NCI-H2196 (cell line): ENCODE measurements around the gene PPP2CA.
A peak's percentile ranks its signal among the peaks of the same experiment; 100 is the strongest.
"Not testable (repeated sequence)": the region's sequence is repeated elsewhere in the genome, so short reads cannot be mapped to it uniquely, and the experiment has no call there.

ENCODE experiments used
- DNase-seq: peaks from one replicate; lab custom pipeline; 2025; ENCODE audit not compliant: unreplicated experiment; lab: John Stamatoyannopoulos, UW

PPP2CA gene

DNA sequence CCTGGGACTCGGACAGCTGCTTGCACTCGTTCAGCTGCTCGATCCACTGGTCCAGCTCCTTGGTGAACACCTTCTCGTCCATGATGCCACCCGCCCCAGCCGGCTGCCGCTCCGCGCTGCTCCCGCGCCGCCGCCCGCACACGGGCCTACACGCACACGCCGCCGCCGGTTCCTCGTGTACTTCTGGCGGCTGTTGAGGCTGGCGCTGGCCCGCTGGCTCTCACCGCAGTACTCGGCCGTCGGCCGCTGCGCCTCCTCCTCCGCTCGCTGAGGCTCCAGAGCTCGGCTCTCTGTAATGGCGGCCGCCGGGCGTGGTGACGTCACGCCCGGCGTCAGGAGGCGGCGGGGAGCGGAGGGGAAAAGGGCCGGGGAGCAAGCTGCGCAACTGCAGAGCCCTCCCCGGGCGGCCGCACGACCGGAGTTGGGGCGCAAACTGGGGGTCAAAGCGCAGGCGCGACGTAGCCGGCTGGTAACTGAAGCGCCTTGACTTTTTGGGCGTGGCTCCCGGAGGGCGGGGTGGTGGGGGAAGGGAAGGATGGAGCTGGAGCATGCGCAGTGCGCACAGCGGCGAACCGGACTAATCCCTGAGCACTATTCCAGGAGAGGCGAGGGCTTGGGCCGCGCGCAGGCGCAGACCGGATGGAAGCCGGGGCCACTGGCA lies at the start of gene PPP2CA:
Gene PPP2CA, minus strand, starts transcription at position 294 of the 661 bp plus-strand sequence. Its CDS starts 212 bp downstream, at position 82.
- peak; percentile 97 for DNase-seq

DNA sequence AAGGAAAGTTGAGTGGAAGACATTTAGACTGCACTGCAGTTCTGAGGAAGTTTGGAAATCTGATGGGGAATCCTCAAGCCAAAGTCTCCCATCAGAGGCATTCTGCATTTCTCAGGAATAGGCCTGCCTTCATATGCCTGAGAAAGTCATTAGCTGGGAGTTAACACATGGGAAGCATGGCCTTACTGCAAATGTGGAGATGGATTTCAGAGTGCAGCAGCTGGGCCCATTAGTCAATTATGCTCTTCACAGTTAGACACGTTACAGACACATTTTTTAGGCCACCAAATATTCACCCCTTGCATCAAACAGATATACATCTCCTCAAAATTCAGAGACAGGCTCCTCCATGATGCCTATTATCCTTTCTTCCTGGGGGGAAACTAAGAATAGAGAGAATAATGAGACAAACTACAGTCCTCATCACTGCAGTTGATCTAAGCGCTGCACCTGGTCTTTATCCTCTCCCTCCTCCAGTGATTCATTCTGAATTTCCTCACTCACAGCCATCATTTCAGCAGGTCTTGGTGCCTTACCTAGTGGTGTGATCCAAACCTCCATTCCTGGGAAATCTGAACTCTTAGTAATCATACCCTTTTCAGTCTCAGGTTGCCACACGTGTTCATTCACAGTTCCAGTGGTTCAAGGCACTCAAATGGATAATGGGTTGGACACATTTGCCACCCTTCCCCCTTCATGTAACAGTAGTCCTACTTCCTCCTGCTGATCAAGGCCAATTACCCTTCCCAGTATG lies 47.9 kb upstream of the PPP2CA start:
- no peak for DNase-seq

DNA sequence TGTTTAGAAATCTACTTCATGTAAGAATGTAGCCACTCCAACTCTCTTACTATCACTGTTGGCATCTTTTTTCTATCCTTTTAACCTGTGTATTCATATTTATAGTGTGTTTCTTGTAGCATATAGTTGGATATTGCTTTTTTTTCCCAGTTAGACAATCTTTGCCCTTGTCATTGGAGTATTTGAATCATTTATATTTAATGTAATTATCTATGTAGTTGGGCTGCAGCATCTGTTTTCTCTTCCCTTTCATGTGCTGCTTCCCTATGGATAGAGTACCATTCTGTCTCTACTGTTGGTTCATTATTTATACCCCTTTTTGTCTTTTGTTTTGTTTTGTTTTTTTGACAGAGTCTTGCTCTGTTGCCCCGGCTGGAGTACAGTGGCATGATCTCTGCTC lies 45.2 kb upstream of the PPP2CA start:
- DNase-seq: no peak

DNA sequence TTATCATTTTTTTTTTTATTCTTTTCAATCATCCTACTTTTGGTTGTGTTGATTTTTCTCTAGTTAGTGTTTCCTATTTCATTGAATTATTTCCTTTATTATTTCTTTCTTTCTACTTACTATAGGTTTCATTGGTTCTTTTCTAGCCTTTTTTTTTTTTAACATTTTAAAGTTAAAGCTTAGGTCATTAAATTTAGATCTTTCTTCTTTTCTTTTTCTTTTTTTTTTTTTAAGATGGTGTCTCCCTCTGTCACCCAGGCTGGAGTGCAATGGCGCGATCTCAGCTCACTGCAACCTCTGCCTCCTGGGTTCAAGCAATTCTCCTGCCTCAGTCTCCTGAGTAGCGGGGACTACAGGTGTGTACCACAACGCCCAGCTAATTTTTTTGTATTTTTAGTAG lies 43.0 kb upstream of the PPP2CA start:
- DNase-seq: no peak

DNA sequence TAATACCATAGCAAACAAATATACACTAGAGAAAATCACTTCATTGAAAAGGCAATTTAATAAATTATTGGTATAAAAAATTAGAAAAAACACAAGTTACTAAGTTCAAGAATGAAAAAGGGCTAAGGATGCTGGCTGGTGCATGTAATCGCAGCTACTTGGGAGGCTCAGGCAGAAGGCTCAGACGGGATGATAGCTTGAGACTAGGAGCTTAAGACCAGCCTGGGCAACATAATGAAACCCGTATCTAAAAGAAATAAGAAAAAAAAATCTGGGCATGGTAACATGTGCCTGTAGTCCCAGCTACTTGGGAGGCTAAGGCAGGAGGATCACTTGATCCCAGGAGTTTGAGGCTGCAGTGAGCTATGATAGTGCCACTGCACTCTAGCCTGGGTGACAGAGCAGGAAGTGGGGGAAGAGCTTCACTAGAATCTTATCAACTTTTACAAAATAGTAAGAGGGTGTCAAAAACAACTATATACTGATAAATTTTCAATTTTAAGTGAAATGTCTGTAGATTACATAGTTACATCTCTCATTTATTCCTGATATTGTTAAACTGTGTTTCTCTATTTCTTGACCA lies 42.2 kb upstream of the PPP2CA start:
- no peak for DNase-seq

DNA sequence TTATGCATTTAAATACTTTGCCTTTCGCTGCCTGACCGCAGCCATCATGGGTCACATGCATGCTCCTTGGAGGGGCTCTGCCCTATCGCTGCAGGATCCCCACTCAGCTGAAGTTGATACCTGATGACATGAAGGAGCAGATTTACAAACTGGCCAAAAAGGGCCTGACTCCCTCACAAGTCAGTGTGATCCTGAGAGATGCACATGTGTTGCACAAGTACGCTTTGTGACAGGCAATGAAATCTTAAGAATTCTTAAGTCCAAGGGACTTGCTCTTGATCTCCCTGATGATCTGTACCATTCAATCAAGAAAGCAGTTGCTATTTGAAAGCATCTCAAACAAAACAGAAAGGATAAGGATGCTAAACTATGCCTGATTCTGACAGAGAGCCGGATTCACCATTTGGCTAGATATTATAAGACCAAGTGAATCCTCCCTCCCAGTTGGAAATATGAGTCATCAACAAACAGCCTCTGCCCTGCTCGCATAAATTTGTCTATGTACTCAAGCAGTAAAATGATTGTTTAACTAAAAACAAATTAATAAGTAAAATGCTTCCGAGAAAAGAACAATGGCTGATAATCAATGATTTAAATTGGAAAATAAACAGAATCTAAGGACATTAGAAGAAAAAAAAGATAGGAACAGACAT lies 41.6 kb upstream of the PPP2CA start:
- no peak for DNase-seq

DNA sequence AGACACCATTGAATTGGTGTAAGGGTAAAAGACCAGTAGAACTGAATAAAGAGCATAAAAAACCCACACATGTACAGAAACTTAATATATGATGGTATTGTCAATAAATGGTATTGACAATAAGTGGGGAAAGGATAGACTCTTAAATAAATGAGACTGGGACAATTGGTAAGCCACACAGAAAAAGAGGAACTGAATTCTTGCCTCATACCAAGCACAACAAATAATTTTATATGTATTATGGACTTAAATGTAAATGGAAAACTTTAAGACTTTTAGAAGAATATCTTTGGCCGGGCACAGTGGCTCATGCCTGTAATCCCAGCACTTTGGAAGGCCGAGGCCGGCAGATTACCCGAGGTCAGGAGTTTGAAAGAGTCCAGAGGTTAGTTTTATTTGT lies 37.9 kb upstream of the PPP2CA start:
- no peak for DNase-seq

DNA sequence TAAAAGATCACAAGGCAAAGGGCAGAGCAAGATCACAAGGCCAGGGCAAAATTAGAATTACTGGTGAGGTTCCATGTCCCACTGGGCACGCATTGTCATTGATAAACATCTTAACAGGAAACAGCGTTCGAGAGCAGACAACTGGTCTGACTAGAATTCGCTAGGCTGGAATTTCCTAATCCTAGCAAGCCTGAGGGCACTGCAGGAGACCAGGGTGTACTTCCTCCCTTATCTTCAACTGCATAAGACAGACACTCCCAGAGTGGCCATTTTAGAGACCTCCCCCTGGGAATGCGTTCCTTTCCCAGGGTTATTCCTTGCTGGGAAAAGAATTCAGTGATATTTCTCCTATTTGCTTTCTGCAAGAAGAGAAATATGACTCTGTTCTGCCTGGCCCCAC lies 36.8 kb upstream of the PPP2CA start:
- DNase-seq: not testable (repeated sequence)

DNA sequence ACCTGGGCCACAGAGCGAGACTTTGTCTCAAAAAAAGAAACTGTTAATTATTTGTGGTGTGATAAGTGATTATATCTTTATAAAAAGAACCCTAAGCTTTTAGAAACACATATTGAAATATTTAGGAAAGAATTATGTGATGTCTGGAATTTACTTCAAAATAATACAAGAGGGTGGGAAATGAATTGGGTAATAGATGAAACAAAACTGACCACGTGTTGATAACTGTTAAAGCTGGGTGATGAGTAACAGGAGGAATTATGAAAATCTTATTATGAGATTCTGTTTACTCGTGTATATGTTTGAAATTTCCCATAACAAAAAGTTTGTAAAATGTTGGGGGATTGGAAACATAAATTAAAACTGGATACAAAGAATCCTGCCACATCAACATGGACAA lies 33.0 kb upstream of the PPP2CA start:
- no peak for DNase-seq

DNA sequence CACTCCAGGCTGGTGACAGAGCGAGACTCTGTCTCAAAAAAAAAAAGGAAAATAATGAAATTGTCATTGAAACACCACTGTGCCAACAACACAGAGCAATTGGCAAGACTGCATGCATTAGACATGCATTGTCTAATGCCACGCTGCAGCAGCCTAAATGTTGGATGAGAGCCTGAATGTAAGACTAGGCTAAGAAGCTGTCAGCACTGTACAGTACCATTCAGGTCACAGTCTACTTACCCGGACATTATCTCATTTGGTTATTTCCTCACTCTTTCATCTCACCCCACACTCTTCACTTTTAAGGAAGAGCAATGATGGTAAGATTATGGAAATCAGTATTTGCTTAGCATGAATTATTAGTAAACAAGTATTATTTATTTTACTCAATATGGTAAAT lies 31.3 kb upstream of the PPP2CA start:
- DNase-seq: no peak

DNA sequence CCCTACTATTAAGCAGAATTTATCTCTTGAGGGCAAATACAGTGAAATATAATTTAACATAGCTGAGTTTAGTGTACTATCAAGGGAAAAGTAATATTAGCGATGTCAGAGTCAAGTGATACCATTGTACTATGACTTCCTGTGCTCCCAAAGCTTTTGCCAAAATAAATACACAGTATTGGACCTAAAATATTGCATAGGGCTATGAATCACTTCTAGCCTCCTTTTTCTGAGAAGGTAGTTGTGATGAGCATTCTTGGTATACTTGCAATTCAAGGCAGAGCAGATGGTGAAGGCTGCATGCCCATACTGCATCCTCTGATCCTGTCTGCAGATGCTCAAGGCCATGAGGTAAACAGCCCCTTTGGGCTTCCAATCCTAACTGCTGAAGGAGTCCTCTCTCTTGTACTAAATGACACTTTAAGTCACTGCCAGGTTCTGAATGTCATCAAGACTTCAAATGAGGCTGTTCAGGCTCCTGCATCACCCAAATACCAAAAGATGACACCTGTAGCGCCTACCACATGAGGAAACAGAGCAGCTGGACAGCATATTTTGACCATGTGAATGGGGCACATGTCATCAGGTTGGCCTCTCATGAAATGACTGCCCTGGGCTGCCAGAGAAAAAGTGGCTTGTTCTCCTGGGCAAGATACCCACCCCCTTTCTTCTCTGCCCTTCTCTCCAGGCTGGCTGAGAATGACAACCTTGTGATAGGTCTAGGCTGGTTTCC lies 29.7 kb upstream of the PPP2CA start:
- DNase-seq: no peak

DNA sequence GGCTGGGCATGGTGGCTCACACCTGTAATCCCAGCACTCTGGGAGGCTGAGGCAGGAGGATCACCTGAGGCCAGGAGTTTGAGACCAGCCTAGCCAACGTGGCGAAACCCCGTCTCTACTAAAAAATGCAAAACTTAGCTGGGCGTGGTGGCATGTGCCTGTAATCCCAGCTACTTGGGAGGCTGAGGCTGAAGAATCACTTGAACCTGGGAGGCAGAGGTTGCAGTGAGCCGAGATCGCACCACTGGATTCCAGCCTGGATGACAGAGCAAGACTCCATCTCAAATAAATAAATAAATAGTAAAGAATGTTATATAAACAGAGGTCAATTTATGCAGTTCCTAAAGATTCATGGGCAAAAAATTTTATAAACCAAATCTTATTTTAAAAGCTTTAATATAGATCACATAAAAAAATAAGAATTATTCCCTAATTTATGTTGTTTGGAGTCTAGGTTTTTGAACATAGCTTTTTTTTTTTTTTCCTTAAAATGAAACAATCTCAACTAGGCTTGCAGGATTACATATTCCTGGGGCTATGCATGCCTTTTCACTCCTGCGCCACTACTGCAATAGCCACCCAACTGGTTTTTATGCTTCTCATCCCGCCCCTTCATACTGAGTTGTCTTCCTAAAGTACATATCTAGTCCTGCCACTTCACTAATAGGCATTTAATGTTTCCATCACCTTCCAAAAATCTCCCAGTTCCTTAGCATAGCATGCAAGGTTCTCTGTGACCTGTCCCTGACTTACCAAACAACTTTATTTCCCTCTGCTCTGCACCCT lies 27.7 kb upstream of the PPP2CA start:
- not testable (repeated sequence) for DNase-seq

DNA sequence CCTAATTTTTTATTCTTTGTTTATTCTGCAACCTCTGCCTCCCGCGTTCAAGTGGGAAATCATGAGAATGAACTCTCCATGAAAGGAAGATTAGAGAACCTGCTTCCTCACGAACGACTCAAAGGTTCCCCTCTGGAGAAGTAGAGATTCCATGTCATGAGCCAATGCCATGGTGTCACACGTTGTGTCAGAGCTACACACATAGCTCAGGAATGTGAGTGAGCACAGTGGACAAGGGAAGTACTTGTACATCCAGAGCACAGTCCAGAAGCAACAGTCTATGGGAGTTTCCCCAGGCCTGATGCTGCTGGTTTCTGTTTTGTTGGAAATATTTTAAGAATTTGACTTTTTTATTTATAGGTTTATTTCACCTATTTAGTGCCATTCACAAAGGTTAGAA lies 26.8 kb upstream of the PPP2CA start:
- DNase-seq: no peak

DNA sequence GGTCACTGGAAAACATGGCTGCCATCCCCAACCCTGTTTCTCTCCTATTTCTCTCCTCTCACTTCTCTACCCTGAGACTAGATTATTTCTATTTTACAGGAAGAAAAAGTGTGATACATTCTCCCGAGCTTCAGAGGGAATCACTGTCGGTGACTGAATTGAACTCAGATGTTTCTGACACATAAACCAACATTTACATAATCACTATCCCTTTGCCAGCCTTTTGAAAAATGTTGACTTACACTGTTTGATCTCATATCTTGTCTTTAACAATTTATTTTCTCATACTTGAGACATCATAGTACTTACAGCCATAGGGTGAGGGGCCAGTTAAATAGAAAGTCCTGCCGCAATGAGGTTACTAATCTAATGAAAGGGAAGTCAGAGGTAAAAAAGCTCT lies 25.1 kb upstream of the PPP2CA start:
- DNase-seq: no peak

DNA sequence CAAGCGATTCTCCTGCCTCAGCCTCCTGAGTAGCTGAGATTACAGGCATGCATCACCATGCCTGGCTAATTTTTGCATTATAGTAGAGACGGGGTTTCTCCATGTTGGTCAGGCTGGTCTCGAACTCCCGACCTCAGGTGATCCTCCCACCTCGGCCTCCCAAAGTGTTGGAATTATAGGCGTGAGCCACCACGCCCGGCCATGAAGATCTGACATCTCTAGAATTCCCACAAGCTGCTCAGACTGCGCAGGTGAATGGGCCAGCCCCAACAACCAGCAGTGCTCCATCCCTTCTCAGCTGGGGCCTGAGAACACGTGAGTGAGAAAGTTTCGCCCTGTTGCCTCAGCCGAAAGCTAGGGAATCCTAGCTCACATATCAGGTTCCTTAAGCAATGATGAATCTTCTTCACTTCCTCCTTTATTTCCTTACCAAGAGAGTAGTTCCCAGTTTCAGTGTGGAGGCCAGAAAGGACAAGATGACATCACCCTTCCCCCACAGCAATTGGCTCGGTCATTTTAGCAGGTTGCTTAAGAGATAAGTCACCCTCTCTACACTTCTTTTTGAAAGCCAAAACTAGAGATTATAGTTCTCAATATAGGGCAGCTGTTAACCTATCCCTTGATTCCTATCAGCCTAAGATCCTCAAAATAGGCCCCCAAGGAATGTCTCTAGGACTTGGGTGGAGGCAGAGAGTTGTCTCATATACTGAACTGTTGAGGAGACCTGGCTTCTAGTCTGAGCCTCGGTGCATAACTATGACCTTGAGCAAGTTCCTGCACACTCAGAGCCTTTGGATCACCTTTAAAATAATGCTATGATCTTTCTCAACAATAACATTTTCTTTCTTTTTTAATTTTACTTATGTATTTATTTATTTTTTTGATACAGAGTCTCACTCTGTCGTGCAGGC lies 23.9 kb upstream of the PPP2CA start:
- no peak for DNase-seq

DNA sequence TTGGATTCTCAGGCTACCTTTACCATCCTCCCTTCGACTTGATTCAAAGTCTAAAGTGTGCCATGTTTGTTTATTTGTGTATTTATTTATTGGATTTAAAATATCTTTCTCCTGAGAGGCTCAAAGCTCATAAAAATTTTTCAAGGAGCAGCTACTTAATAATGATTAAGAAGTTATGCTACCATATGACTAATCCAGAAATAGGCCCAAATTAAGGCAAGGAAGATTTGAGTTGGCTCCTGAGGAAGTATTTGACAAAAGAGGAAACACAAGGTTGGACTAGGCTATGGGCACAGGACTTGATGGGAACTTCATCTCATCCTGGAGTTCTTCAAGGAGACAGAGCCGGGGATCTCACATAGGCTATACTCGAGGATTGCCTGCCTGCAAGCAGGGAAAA lies 22.4 kb upstream of the PPP2CA start:
- DNase-seq: no peak

DNA sequence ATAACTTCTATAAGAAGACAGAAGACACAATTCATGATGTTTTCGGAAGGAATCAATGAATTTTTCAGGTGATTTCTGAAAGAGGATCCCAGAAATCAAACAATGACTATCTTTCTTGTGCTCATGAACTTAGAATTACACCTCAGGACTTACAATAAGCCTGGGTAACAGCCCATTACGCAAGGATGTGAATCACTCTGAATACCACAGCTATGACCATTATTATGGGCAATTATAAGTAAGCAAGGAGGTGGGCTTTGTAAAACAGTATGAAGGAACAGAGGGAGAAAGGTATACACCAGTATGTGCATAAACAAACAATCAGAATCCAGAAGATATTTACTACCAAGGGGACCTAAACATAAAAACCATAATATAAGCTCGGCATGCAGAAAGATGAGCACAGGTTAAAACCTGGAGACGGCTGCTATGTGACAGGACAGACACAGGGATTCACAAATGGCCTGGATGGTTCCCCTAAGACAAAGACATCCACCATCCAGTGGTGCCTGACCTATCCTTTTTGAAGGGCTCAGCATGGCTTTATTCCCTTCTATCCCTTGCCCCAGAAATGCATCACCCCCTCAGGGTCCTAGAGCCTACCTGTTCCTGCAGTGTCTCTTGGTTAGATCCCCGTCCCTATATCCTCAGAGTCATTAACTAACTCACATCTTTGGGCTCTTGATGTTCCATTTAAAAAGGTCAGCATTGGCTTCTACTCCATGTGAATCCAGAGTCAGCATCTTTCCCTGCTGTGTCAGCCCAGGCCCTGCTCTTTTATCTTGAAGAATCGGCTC lies 21.8 kb upstream of the PPP2CA start:
- DNase-seq: no peak

DNA sequence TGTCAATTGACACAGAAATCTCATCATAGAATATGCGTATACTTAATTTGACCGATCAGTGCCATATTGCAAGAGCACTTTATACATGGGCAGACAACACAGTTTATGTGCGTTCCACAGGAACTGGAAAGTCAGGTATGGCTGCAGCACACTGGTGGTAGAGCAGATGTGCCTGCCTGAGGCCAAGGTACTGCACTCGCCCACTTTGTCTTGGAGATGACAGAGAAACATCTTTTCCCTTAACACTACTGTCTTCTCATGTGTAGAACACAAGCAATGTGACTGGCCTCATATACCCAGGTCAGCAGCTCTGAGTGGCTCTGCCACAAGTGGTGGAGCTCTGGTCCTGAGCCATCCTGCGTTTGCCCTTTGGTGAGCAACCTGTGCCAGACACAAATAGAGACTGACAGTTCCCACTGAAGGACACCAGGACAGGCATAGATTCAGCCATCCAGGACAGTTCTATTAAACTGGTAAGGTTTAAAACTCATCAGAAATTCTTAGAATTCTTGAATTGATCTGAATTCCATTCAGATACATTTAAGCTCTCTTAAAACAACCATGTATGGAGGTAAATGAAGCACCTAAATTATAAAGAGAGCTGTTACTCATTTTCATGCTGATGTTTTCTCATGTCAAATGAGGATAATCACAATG lies 21.0 kb upstream of the PPP2CA start:
- DNase-seq: no peak
